Mucosa of rectum (tissue), 2 donors: ENCODE results near the gene ELOB.
"Not testable (repeated sequence)": the region's sequence is repeated elsewhere in the genome, so short reads cannot be mapped to it uniquely, and the experiment has no call there.

Source experiments
- H3K27ac ChIP-seq, 2 donors: one replicate each; pipeline ENCODE4 v1.7.0; 2013; ENCODE audit warnings: inconsistent platforms in 2 of 2, low read depth in 2 of 2, low read length in 2 of 2
- H3K27me3 ChIP-seq, 2 donors: one replicate each; pipeline ENCODE4 v1.7.0; 2013; ENCODE audit warnings: low read length in 2 of 2; ENCODE audit not compliant: control insufficient read depth in 2 of 2, insufficient read depth in 2 of 2
- H3K36me3 ChIP-seq, 2 donors: one replicate each; pipeline ENCODE4 v1.7.0; 2013; ENCODE audit warnings: low read length in 2 of 2; ENCODE audit not compliant: control insufficient read depth in 2 of 2, insufficient read depth in 2 of 2
- H3K4me1 ChIP-seq, 2 donors: one replicate each; pipeline ENCODE4 v1.7.0; 2013; ENCODE audit warnings: low read length in 2 of 2, mild to moderate bottlenecking in 1 of 2; ENCODE audit not compliant: control insufficient read depth in 2 of 2, insufficient read depth in 2 of 2
- H3K4me3 ChIP-seq, 2 donors: one replicate each; pipeline ENCODE4 v1.7.0; 2013; ENCODE audit warnings: low read length in 2 of 2
- H3K9ac ChIP-seq, 2 donors: one replicate each; pipeline ENCODE4 v1.7.0; 2013; ENCODE audit warnings: low read length in 2 of 2, low read depth in 1 of 2, mild to moderate bottlenecking in 1 of 2
- H3K9me3 ChIP-seq, 2 donors: one replicate each; pipeline ENCODE4 v1.7.0; 2013; ENCODE audit warnings: low read length in 2 of 2; ENCODE audit not compliant: control insufficient read depth in 2 of 2
- donor health status: healthy.
- donor health status: Normal muscosa, but diverticular disease.

The ELOB gene

DNA sequence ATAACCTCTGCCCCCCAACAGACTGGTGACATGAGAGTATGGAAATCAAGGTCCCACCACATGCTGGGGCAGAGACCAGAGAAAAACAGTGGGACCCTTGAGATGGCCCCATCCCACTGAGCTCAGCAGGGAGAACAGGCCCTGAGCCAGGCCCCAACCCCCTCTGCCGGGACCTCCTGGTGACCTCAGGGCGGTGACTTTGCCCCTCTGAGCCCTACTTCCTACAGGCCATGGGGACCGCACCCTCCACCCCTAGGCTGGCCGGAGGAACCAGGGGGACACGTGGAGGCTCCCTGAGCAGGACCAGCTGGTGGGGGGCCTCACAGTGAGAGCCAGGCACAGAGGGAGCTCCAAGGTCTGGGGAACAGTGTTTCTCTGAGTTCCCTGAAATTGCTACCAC is 38.5 kb downstream of the ELOB start:
- Histone ChIP-seq H3K9ac (no peak overlapping the region), H3K27ac (no peak overlapping the region), H3K9me3 (no peaks in the 10 kb centered on the region), H3K36me3 (no peaks in the 10 kb centered on the region), H3K4me1 (no peaks in the 10 kb centered on the region), H3K4me3 (no peak overlapping the region), H3K27me3 (no peaks in the 10 kb centered on the region)

DNA sequence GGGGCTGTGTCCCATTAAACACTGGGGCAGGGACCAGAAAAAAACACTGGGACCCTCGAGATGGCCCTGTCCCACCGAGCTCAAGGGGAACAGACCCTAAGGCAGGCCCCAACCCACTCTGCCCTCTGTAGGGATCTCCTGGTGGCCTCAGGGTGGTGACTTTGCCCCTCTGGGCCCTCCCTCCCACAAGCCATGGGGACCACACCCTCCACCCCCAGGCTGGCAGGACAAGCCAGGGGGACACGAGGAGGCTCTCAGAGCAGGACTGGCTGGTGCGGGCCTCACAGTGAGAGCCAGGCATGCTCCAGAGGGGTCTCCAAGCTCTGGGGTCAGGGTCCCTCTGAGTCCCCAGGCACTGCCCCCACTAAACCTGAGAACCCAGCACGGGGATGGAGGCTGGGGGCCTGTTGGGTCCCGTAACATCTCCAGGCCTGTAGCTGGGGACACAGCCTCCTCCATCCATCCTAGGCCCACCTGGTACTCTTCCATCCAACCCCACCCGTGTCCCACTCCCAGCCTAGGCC is 39.1 kb downstream of the ELOB start:
- Histone ChIP-seq H3K9ac (no peak overlapping the region), H3K4me3 (no peak overlapping the region), H3K27ac (no peak overlapping the region), H3K36me3 (no peaks in the 10 kb centered on the region), H3K4me1 (no peaks in the 10 kb centered on the region), H3K9me3 (no peaks in the 10 kb centered on the region), H3K27me3 (no peaks in the 10 kb centered on the region)

- H3K9me3 ChIP-seq, result no peaks in the 10 kb centered on the region
- H3K4me1 ChIP-seq, result no peaks in the 10 kb centered on the region
- H3K27ac ChIP-seq, result no peak overlapping the region
- no peak overlapping the region for H3K4me3 ChIP-seq
- no peaks in the 10 kb centered on the region for H3K36me3 ChIP-seq
- no peaks in the 10 kb centered on the region for H3K27me3 ChIP-seq
- no peak overlapping the region for H3K9ac ChIP-seq
Measured at GRCh38 chr16:2737238-2737605, 39.9 kb downstream of the ELOB start.

- H3K27me3 ChIP-seq, result no peaks in the 10 kb centered on the region
- H3K9me3 ChIP-seq, result no peaks in the 10 kb centered on the region
- H3K27ac ChIP-seq, result no peak overlapping the region
- no peak overlapping the region for H3K9ac ChIP-seq
- no peaks in the 10 kb centered on the region for H3K36me3 ChIP-seq
- no peak overlapping the region for H3K4me3 ChIP-seq
- no peaks in the 10 kb centered on the region for H3K4me1 ChIP-seq
Measured at GRCh38 chr16:2736476-2737237, 40.4 kb downstream of the ELOB start.

- Histone ChIP-seq H3K9me3 (no peaks in the 10 kb centered on the region), H3K9ac (no peak overlapping the region), H3K27ac (no peak overlapping the region), H3K4me3 (no peak overlapping the region), H3K4me1 (no peaks in the 10 kb centered on the region), H3K27me3 (no peaks in the 10 kb centered on the region), H3K36me3 (no peaks in the 10 kb centered on the region)
Measured at GRCh38 chr16:2734844-2735515, 42.1 kb downstream of the ELOB start.

DNA sequence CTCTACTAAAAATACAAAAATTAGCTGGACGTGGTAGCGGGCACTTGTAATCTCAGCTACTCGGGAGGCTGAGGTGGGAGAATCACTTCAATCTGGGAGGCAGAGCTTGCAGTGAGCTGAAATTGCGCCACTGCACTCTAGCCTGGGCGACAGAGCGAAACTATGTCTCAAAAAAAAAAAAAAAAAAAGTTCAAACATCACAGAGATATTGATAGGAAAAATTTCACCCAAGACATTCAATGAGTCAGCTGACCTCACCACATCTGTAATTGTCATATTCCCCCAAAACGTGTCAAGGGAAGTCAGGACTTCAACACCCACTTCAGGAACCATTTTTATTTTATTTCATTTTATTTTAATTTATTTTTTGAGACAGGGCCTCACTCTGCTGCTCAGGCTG is 49.0 kb downstream of the ELOB start:
- H3K36me3 ChIP-seq, result no peaks in the 10 kb centered on the region
- no peak overlapping the region for H3K4me3 ChIP-seq
- H3K9me3 ChIP-seq, result no peaks in the 10 kb centered on the region
- H3K9ac ChIP-seq, result no peak overlapping the region
- H3K4me1 ChIP-seq, result no peaks in the 10 kb centered on the region
- H3K27me3 ChIP-seq, result peaks cover 0 to 3% of the 10 kb centered on the region in 2 donors
- no peak overlapping the region for H3K27ac ChIP-seq

DNA sequence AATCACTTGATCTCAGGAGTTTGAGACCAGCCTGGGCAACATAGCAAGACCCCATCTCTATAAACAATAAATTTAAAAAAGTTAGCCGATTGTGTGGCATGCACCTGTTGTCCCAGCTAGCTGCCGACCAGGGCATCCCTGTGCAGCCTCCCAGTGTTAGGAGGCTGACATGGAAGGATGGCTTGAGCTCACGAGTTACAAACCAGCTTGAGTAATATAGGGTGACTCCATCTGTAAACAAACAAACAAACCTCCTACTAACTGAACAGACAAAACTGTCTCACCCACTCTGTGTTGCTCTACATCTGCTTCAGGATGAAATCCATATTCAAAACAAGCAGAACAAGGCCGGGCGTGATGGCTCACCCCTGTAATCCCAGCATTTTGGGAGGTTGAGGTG is 50.2 kb downstream of the ELOB start:
- H3K36me3 ChIP-seq, result no peaks in the 10 kb centered on the region
- H3K4me1 ChIP-seq, result no peaks in the 10 kb centered on the region
- no peaks in the 10 kb centered on the region for H3K9me3 ChIP-seq
- H3K9ac ChIP-seq, result no peak overlapping the region
- no peak overlapping the region for H3K4me3 ChIP-seq
- no peak overlapping the region for H3K27ac ChIP-seq
- H3K27me3 ChIP-seq, result peaks cover 0 to 3% of the 10 kb centered on the region in 2 donors

GRCh38 chr16:2724816-2725348 is 52.2 kb downstream of the ELOB start:
- H3K4me3 ChIP-seq, result no peak overlapping the region
- peaks cover 0 to 3% of the 10 kb centered on the region in 2 donors for H3K27me3 ChIP-seq
- H3K27ac ChIP-seq, result no peak overlapping the region
- no peaks in the 10 kb centered on the region for H3K36me3 ChIP-seq
- H3K4me1 ChIP-seq, result peaks cover 4 to 5% of the 10 kb centered on the region in 2 donors
- H3K9ac ChIP-seq, result no peak overlapping the region
- H3K9me3 ChIP-seq, result no peaks in the 10 kb centered on the region

GRCh38 chr16:2724088-2724676 is 52.9 kb downstream of the ELOB start:
- Histone ChIP-seq H3K27me3 (peaks cover 0 to 3% of the 10 kb centered on the region in 2 donors), H3K4me1 (peaks cover 9 to 11% of the 10 kb centered on the region in 2 donors), H3K36me3 (no peaks in the 10 kb centered on the region), H3K4me3 (no peak overlapping the region), H3K9me3 (no peaks in the 10 kb centered on the region), H3K27ac (no peak overlapping the region), H3K9ac (no peak overlapping the region)

- H3K9me3 ChIP-seq, H3K36me3 ChIP-seq, H3K9ac ChIP-seq, H3K27me3 ChIP-seq: not testable (repeated sequence)
- peak overlapping the region; percentile 29 to 39 for H3K4me3 ChIP-seq
- peaks cover 9 to 16% of the 10 kb centered on the region in 2 donors for H3K4me1 ChIP-seq
- peak overlapping the region; percentile 43 to 78 for H3K27ac ChIP-seq
Measured at GRCh38 chr16:2721634-2722173, 55.4 kb downstream of the ELOB start.
